OCI-LY3 (cell line): ENCODE measurements around the gene SH3TC2.

Experiments
- H2AFZ ChIP-seq: fragments of 200-600, 300-600 bp; shearing (Covaris generic); 2 replicates; pipeline ENCODE4 v1.6.0; 2014; ENCODE audit warnings: antibody characterized with exemption, low read depth, low read length
- H3K27ac ChIP-seq: fragments of 200-600, 300-600 bp; sonication (generic); 2 replicates; pipeline ENCODE4 v1.5.1; 2014; ENCODE audit warnings: mild to moderate bottlenecking, low read length, moderate library complexity, mixed read lengths
- H3K27me3 ChIP-seq: fragments of 200-600, 300-600 bp; sonication (generic); 2 replicates; pipeline ENCODE4 v1.6.1; 2014; ENCODE audit warnings: low read depth, low read length, mixed read lengths
- H3K36me3 ChIP-seq: fragments of 200-600, 300-600 bp; sonication (generic); replicated peaks from 2 replicates; pipeline ENCODE3; 2014; ENCODE audit warnings: low read depth, low read length, mixed read lengths
- H3K4me1 ChIP-seq: fragments of 300-600, 200-600 bp; sonication (generic); 2 replicates; pipeline ENCODE4 v1.6.1; 2014; ENCODE audit warnings: low read length, mixed read lengths
- H3K4me2 ChIP-seq: fragments of 200-600, 300-600 bp; sonication (generic); 2 replicates; pipeline ENCODE4 v1.6.1; 2014; ENCODE audit warnings: low read length, mixed read lengths
- H3K4me3 ChIP-seq: fragments of 300-600, 200-600 bp; sonication (generic); 2 replicates; pipeline ENCODE4 v1.5.1; 2014; ENCODE audit warnings: antibody characterized with exemption, mild to moderate bottlenecking, low read length, moderate library complexity
- H3K79me2 ChIP-seq: fragments of 300-600, 200-600 bp; shearing (Covaris generic); 2 replicates; pipeline ENCODE4 v1.6.1; 2014; ENCODE audit warnings: mild to moderate bottlenecking, low read length, mixed read lengths
- H3K9ac ChIP-seq: fragments of 300-600, 200-600 bp; shearing (Covaris generic); 2 replicates; pipeline ENCODE4 v1.6.0; 2014; ENCODE audit warnings: mild to moderate bottlenecking, low read length, moderate library complexity
- H3K9me3 ChIP-seq: fragments of 200-600, 300-600 bp; shearing (Covaris generic); 2 replicates; pipeline ENCODE4 v1.6.1; 2014; ENCODE audit warnings: low read length, mixed read lengths; ENCODE audit not compliant: insufficient read depth
- H4K20me1 ChIP-seq: fragments of 200-600, 300-600 bp; sonication (generic); 2 replicates; pipeline ENCODE4 v1.6.1; 2016; ENCODE audit warnings: low read length, mixed read lengths; ENCODE audit not compliant: insufficient read depth
- CTCF ChIP-seq: fragments of 200-600, 300-600 bp; sonication (generic); IDR thresholded peaks from 2 replicates; pipeline ENCODE4 v1.5.1; 2014; ENCODE audit warnings: antibody characterized with exemption, low read length, low read depth
- EZH2phosphoT487 ChIP-seq: fragments of 200-600 bp; shearing (Covaris generic); IDR thresholded peaks from 2 replicates; pipeline ENCODE4 v1.6.1; 2018; ENCODE audit warnings: antibody characterized with exemption, mixed run types, low read depth

The SH3TC2 gene

GRCh38 chr5:149048811-149049210, 14.1 kb downstream of the SH3TC2 start:
- TF ChIP-seq CTCF (no peak), EZH2phosphoT487 (no peak)
- no peak overlapping the region for H3K9ac ChIP-seq
- no peaks in the 10 kb centered on the region for H4K20me1 ChIP-seq
- H2AFZ ChIP-seq: no peak overlapping the region
- no peak overlapping the region for H3K27ac ChIP-seq
- H3K79me2 ChIP-seq: no peaks in the 10 kb centered on the region
- H3K4me3 ChIP-seq: no peak overlapping the region
- no peaks in the 10 kb centered on the region; the same call in 1 of the 2 replicates for H3K27me3 ChIP-seq
- no peak overlapping the region for H3K4me2 ChIP-seq
- H3K9me3 ChIP-seq: no peaks in the 10 kb centered on the region
- no peaks in the 10 kb centered on the region for H3K4me1 ChIP-seq
- no peaks in the 10 kb centered on the region for H3K36me3 ChIP-seq

GRCh38 chr5:149047462-149047861, 15.4 kb downstream of the SH3TC2 start:
- Histone ChIP-seq H3K4me1 (no peaks in the 10 kb centered on the region), H3K4me3 (no peak overlapping the region), H3K9ac (no peak overlapping the region)

GRCh38 chr5:149046196-149046829, 16.5 kb downstream of the SH3TC2 start:
- Histone ChIP-seq H3K79me2 (no peaks in the 10 kb centered on the region), H3K27ac (no peak overlapping the region), H3K4me3 (no peak overlapping the region), H2AFZ (no peak overlapping the region), H3K4me2 (no peak overlapping the region), H4K20me1 (no peaks in the 10 kb centered on the region), H3K36me3 (no peaks in the 10 kb centered on the region), H3K9me3 (no peaks in the 10 kb centered on the region), H3K9ac (no peak overlapping the region), H3K27me3 (no peaks in the 10 kb centered on the region; the same call in 1 of the 2 replicates), H3K4me1 (no peaks in the 10 kb centered on the region)
- TF ChIP-seq CTCF (no peak), EZH2phosphoT487 (no peak)

More at GRCh38 chr5:149047462-149047861, 15.4 kb downstream of the SH3TC2 start:
- H2AFZ ChIP-seq: no peak overlapping the region
- no peak overlapping the region for H3K4me2 ChIP-seq
- H3K36me3 ChIP-seq: no peaks in the 10 kb centered on the region
- no peaks in the 10 kb centered on the region for H3K79me2 ChIP-seq
- H3K9me3 ChIP-seq: no peaks in the 10 kb centered on the region
- TF ChIP-seq CTCF (no peak), EZH2phosphoT487 (no peak)
- H4K20me1 ChIP-seq: no peaks in the 10 kb centered on the region
- H3K27ac ChIP-seq: no peak overlapping the region
- no peaks in the 10 kb centered on the region; the same call in 1 of the 2 replicates for H3K27me3 ChIP-seq

GRCh38 chr5:149045089-149045460, 17.8 kb downstream of the SH3TC2 start:
- no peaks in the 10 kb centered on the region for H4K20me1 ChIP-seq
- no peak overlapping the region for H3K4me3 ChIP-seq
- H2AFZ ChIP-seq: no peak overlapping the region
- no peaks in the 10 kb centered on the region for H3K4me1 ChIP-seq
- no peaks in the 10 kb centered on the region for H3K9me3 ChIP-seq
- H3K36me3 ChIP-seq: no peaks in the 10 kb centered on the region
- no peaks in the 10 kb centered on the region for H3K79me2 ChIP-seq
- H3K4me2 ChIP-seq: no peak overlapping the region
- no peak overlapping the region for H3K27ac ChIP-seq
- no peak overlapping the region for H3K9ac ChIP-seq
- TF ChIP-seq EZH2phosphoT487: no peak
- no peak for TF ChIP-seq CTCF
- no peaks in the 10 kb centered on the region; the same call in 1 of the 2 replicates for H3K27me3 ChIP-seq
